G401 (cell line): ENCODE measurements around the gene AHI1. TPM values are rescaled to one million over a fixed set of nuclear protein-coding genes. Genes with fewer than 3 reads are reported as not detected.

ENCODE experiments used
- DNase-seq: peaks from one replicate; pipeline ENCODE4 v3.0.0-alpha.2; 2015; ENCODE audit warnings: low spot score
- in situ Hi-C: cut with HindIII; loops from 2 replicates; pipeline ENCODE4 v1.10.0; 2016; ENCODE audit warnings: low sequenced_read_pairs, mixed read lengths
- total RNA-seq: library from RNA; depleted of rRNA; stranded (reverse); fragments of >200 nt; shearing (Covaris generic); gene quantifications from 2 replicates; pipeline ENCODE4 v1.2.3, GENCODE V29; 2014

AHI1 gene
- total RNA-seq, 1 experiment from 2014 or later, result 9.9 TPM

GRCh38 chr6:135318738-135319469 is 178.6 kb downstream of the AHI1 start:
- in situ Hi-C loops, result no loop called here

GRCh38 chr6:135314543-135314942 is 183.0 kb downstream of the AHI1 start:
- in situ Hi-C loops, result no loop called here

More at GRCh38 chr6:135318738-135319469, 178.6 kb downstream of the AHI1 start:
- DNase-seq, result no peak

GRCh38 chr6:135311446-135312200 is 185.9 kb downstream of the AHI1 start:
- peak; percentile 61 for DNase-seq
- in situ Hi-C loops, result no loop called here

More at GRCh38 chr6:135314543-135314942, 183.0 kb downstream of the AHI1 start:
- DNase-seq, result no peak

- in situ Hi-C loops, result no loop called here
- DNase-seq, result peak; percentile 20
Observed at GRCh38 chr6:135310291-135310690, 187.2 kb downstream of the AHI1 start.

GRCh38 chr6:135306740-135307420 is 190.7 kb downstream of the AHI1 start:
- in situ Hi-C loops, result no loop called here
- no peak for DNase-seq

DNA sequence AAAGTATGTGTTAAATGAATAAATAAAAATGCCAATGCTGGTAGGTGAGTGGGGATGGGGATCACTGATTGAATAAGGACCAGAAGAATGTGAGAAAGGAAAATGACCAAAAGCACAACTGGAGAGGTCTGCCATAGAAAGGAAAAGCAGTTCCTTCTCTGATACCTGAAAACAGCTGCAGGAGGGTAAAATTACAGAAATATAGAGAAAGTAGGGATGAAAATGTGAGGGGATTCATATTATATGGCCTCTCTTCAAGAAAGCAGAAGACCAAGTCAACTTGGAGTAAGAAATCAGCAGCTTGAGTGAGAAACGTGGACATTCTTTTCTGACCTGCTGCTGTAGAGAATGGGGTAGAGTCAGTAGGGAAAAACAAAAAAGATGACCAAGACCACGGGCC is 191.4 kb downstream of the AHI1 start:
- in situ Hi-C loops, result no loop called here

GRCh38 chr6:135305684-135306083 is 191.9 kb downstream of the AHI1 start:
- no peak for DNase-seq
- in situ Hi-C loops, result no loop called here

More for the DNA sequence above, 191.4 kb downstream of the AHI1 start:
- DNase-seq, result no peak

- in situ Hi-C loops, result no loop called here
Observed at GRCh38 chr6:135304883-135305282, 192.7 kb downstream of the AHI1 start.

DNA sequence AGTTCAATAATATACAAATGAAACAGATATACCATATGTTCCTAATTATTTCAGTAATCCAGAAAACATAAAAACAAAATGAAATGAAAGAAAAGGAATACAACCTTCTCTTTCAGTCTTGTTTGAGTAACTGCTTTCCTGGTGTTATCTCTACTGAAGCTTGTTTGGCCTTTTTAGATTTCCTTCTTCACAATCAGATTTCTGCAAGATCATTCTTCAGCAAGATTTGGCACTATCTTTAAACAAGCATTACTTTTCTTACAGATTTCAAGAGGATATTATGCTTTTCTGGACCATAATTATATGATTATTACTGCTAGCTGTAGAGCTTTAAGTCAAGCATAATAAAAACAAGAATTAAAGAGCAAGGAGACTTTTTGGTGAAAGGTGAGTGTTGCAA is 196.2 kb downstream of the AHI1 start:
- in situ Hi-C loops, result no loop called here
- DNase-seq, result no peak

More at GRCh38 chr6:135304883-135305282, 192.7 kb downstream of the AHI1 start:
- DNase-seq, result no peak

DNA sequence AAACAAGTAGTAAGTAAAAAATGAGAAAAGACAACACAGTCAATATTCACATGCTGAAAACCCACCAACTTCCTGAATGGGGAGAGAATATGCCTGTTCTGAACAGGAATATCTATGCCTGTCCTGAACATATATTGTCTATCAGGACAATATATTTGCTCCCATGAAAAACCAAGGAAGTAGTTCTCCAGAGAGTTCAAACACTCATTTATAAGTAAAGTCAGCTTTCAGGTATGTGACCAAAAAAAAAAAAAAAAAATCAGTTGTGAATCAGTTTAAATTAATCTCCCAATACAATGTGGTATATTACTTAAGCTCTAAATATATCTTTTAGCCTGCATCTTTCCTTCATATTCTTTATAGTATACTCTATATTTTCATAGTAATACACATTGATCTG is 197.0 kb downstream of the AHI1 start:
- no peak for DNase-seq
- in situ Hi-C loops, result no loop called here

GRCh38 chr6:135299256-135299655 is 198.3 kb downstream of the AHI1 start:
- no peak for DNase-seq
- in situ Hi-C loops, result no loop called here

GRCh38 chr6:135298455-135298854 is 199.1 kb downstream of the AHI1 start:
- in situ Hi-C loops, result no loop called here
- no peak for DNase-seq

DNA sequence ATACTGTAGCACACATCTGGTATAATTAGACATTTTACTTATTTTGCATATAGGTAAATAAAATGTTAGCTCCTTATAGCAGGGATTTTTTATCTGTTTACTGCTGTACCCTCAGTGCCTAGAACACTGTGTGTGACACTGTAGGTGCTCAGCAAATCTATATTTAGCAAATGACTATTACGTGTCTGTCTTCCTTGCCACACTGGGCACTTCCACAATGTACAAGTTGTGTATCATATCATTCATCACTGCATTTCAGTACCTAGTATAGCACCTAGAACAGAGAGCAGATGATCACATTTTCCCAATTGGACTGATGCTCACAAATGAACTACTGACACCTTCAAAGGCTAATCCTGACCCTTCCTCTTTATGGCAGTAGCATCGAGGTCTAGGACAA is 200.8 kb downstream of the AHI1 start:
- DNase-seq, result no peak
- in situ Hi-C loops, result no loop called here

DNA sequence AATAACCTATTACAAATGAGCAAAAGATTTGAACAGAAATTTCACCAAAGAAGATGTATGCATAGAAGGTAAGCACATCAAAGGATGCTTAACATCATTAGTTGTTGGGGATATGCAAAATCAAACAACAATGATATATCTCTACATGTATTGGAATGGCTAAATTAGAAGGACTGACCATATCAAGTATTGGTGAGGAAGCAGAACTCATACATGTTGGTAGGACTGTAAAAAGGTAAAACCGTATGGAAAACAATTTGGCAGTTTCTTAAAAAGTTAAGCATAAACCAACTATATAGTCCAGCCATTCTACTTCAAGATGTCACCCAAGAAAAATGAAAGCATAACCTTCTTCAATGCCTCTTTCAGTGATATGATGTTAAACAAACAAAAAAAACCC is 202.5 kb downstream of the AHI1 start:
- DNase-seq, result no peak
- in situ Hi-C loops, result no loop called here

GRCh38 chr6:135291288-135292076 is 206.1 kb downstream of the AHI1 start:
- in situ Hi-C loops, result no loop called here
- DNase-seq, result no peak

DNA sequence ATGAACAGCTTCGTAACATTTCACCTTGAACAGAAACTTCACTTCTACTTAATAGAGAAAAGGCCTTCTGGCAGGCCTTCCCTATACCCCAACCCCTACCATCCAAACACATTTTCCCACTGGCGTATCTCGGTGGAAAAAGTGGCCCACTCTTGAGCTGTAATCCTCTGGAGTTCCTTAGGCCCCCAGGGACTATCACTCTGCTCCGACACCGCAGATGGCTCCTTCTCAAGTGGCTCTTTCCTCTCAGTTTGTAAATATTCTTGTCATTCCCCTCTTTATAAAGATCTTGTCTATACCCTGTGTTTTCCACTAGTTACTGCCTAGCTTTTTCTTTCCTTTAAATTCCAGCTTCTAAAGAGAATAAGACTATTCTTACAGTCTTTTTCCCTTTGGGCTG is 207.7 kb downstream of the AHI1 start:
- in situ Hi-C loops, result no loop called here
- no peak for DNase-seq

- in situ Hi-C loops, result no loop called here
- DNase-seq, result no peak
Observed at GRCh38 chr6:135286962-135287538, 210.5 kb downstream of the AHI1 start.

DNA sequence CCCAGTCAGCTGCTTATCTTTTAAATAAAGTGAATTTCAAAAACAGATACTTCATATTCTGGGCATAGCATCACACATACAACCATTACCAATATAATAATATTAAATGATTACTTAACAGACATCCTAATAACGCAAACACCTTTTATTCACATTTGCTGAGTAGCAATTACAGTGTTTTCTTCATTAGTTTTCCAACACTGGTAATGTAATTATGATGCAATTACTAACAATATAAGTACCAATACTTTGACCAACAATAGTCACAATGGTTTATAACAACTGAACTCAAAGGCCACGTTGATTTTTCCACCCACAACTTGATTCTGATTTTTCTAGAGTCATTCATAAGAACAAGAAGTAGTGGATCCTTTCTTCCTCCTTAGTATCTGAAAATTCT is 212.4 kb downstream of the AHI1 start:
- in situ Hi-C loops, result no loop called here
- DNase-seq, result no peak

DNA sequence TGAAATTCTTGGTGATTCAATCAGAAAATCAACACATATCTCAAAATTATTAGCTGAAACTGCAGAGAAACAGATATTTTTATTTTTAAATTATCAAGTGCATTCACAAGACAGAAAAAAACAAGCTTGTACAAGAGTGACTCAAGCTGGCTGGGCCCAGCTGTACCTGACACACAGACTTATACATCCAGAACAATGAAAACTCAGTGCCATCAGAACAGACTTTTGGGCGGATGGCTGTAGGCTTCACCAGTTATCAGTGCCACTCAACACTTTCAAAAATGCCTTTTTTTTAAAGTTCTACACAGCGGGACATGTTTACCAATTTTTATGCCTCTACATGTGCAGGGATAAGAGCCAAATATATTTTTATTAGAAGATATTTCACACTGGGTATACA is 213.6 kb downstream of the AHI1 start:
- DNase-seq, result peak; percentile 27
- in situ Hi-C loops, result no loop called here
